ENCODE results near the gene SMPD1. TPM values are rescaled to one million over a fixed set of nuclear protein-coding genes. Genes with fewer than 3 reads are reported as not detected.

SMPD1 gene
- total and polyA plus RNA-seq, 9 of the 15 experiments (the other 6 are each of a cell fraction or from before 2014, with no cell fraction given), result 0.90 to 9.9 (median 5.2) TPM

- no peak for TF ChIP-seq ZNF740 (CRISPR knock-in tag; IDR thresholded peaks at IDR 0.05)
- no peak for TF ChIP-seq ZNF740 (tag; IDR thresholded peaks at IDR 0.05)
- TF ChIP-seq ASH1L (IDR thresholded peaks at IDR 0.05; ENCODE audit: borderline replicate concordance, low read depth, partially characterized antibody), result no peak
- no peak for TF ChIP-seq SNIP1 (IDR thresholded peaks at IDR 0.05; ENCODE audit: low read depth)
- TF ChIP-seq POLR3G (IDR thresholded peaks at IDR 0.05; ENCODE audit: extremely low read depth, insufficient read length, insufficient replicate concordance), result no peak
- 0 out of 2 replicates have a peak, but pooled peaks have one; percentile 23 for TF ChIP-seq CBFA2T3 (IDR thresholded peaks at IDR 0.05)
- no peak for TF ChIP-seq PRMT5 (CRISPR knock-in tag; IDR thresholded peaks at IDR 0.05)
- no peak for TF ChIP-seq ZNF407 (IDR thresholded peaks at IDR 0.05; ENCODE audit: low read depth)
- peak; percentile 21 for TF ChIP-seq NFE2 (IDR thresholded peaks at IDR 0.05; ENCODE audit: low read depth)
- no peak for TF ChIP-seq SMARCA5 (IDR thresholded peaks at IDR 0.05)
- TF ChIP-seq BHLHE40 (IDR thresholded peaks at IDR 0.05; ENCODE audit: low read length), result peak; percentile 25; the same call in 1 of the 2 replicates
- no peak for TF ChIP-seq GATA2 (CRISPR knock-in tag; IDR thresholded peaks at IDR 0.05)
- peak; percentile 58 to 66; a peak in 3 of 4 replicates for TF ChIP-seq KDM1A (IDR thresholded peaks at IDR 0.05)
- no peak for TF ChIP-seq ZNF232 (CRISPR knock-in tag; IDR thresholded peaks at IDR 0.05)
- TF ChIP-seq TRIM24 (IDR thresholded peaks at IDR 0.05), result no peak
- TF ChIP-seq SNRNP70 (optimal IDR thresholded peaks at IDR 0.05; ENCODE audit: low read depth, low read length), result no peak
- TF ChIP-seq HNRNPK (IDR thresholded peaks at IDR 0.05; ENCODE audit: low read depth, low read length, poor library complexity, severe bottlenecking), result no peak
- TF ChIP-seq RBM15 (IDR thresholded peaks at IDR 0.05; ENCODE audit: insufficient read depth, low read length), result no peak
- no peak for TF ChIP-seq HBP1 (CRISPR knock-in tag; IDR thresholded peaks at IDR 0.05)
- TF ChIP-seq ZEB2 (IDR thresholded peaks at IDR 0.05), result no peak
- TF ChIP-seq ZNF41 (CRISPR knock-in tag; conservative IDR thresholded peaks at IDR 0.05), result no peak
- TF ChIP-seq CREM (IDR thresholded peaks at IDR 0.05; ENCODE audit: low read depth), result peak; percentile 45; the same call in 1 of the 2 replicates
Observed at GRCh38 chr11:6357222-6357621, 33.1 kb upstream of the SMPD1 start (continued).

Data from K562 (cell line).